ENCODE results near the gene MTFMT. TPM values are rescaled to one million over a fixed set of nuclear protein-coding genes. Genes with fewer than 3 reads are reported as not detected.

MTFMT gene
- total RNA-seq, 1 donor from 2014 or later, result 15.6 TPM

DNA sequence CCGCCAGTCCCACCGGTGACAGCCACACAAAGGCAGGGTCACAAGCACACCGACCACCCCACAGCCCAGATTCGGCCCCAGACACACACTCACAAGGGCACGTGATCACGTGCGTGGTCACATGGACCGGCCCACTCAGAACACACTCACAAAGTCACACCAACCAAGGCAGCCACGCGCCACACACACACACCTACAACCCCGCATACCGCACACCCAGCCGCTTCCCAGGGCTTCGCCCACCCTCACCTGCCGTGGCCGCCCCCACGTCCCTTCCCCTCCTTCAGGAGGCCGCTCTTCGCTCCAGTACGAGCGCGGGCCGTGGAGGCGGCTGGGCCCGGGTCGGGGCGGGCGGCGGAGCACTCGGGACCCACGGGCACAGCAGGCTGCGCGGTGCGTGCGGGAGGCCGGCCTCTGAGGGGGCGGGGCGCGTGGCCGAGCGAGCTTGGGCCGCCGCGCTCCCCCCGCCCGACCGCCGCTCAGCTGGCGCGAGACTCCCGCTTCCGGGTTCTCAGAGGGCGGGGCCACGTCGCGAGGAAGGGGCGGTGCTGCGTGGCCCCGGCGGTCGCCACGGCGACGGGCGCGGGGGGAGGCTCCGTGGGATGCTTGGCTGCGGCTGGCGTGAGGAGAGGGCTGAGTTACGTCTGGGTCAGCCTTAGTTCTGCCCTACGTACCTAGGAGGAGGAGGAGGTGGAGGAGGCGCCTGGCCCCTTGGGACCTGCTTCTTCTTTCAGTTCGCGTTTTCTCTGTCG lies 39.8 kb downstream of the MTFMT start, which contains the start of gene SPG21:
TSS of gene SPG21 (minus strand) at position 499 of the 752 bp plus-strand sequence. CDS start 6,345 bp downstream, outside the sequence.
- intact Hi-C loops (cut with micrococcal nuclease), result loop anchor here (1.0 to 5.0 kb wide), 4 partner anchors 39 to 164 kb away; partner anchors contain the start of genes MTFMT, PIF1 and PLEKHO2

DNA sequence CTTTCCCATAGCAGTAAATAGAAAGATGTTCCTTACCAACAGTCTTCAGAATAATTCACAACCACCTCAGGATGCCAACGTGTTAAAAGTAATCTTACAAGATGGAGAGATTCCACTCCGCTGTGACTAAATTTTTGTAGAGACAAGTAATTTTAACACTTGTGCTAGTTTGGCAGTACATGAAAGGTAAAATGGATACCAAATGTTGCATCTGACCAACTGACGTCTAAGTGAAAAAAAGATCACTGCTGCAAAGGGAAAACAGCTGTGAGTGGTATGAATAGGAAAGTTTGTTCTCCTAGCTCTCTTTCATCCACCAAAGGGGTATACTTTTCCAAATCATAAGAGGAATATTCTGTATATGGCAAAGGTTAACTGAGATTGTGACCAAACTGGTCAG lies 42.3 kb downstream of the MTFMT start:
- intact Hi-C loops (cut with micrococcal nuclease), result loop anchor here (5.0 kb wide), 1 partner anchor 145 kb away; the partner anchor contains the start of gene PLEKHO2

DNA sequence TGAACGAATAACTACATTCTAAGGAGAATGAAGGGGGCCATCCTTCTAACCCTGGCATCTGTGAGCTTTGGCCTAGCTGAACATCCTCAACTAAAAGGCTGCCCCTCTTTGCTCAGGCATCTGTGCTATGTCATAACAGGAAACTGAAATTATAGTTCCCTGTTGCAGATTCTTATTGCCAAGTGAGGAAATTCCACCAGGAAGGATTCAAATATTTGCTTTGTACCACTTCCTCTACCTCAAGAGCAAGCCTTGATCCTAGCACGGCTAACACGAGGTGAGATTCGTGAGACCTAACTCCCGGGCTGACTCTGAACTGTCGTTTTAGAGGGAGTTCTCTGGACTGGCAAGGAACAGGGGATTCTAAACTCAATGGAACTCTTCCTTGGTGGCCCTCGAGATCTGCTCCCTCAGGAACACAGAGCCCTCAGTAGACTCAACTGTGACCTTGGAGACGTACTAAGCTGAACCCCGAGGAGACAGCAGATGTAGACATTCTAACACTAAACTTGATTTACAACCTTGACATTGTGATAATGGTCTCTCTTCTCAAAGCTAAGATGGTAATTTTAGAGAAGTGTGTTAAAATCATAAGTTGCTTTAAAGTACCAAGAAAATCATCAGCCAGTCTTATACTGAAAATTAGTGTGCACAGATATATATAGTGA lies 43.9 kb downstream of the MTFMT start:
- intact Hi-C loops (cut with micrococcal nuclease), result loop anchor here (5.0 kb wide), 1 partner anchor 143 kb away; the partner anchor contains the start of gene PLEKHO2

DNA sequence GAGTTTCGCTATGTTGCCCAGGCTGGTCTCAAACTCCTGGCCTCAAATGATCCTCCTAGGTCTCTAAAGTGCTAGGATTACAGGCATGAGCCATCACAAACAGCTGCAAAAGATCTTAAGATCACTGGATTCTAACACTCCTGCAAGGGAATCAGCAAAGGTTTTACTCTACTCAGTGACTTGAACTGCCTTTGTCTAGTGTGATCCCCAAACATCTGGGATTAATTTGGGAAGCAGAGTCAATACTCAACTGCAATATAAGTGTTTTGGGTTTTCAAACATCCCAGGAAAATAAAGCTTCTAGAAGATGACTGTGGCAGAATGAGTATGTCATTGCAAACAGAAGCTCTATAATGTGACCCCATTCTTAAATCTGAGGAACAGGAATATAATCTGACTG lies 47.0 kb downstream of the MTFMT start:
- intact Hi-C loops (cut with micrococcal nuclease), result no loop called here

DNA sequence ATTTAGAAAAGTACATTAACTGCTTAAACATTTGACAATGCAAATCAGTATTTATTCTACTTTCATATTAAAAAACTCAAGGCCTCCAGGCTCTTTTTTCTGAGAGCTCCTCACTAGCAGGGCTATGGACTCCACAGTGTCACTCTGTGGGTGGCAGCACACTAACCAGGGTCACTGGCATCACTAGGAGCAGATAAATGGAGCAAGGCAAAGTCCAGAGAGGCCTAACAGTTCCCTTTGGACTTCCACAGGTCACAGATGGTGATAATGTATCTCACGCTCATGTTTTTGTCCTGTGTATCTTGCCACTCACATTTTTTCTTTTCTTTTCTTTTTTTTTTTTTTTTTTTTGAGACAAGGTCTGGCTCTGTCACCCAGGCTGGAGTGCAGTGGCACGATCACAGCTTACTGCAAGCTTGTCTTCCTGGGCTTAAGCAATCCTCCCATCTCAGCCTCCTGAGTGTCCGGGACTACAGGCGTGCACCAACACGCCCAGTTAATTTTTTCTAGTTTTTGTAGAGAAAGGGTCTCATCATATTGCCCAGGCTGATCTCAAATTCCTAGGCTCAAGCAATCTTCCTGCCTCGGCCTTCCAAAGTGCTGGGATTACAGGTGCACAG lies 47.5 kb downstream of the MTFMT start:
- intact Hi-C loops (cut with micrococcal nuclease), result no loop called here

DNA sequence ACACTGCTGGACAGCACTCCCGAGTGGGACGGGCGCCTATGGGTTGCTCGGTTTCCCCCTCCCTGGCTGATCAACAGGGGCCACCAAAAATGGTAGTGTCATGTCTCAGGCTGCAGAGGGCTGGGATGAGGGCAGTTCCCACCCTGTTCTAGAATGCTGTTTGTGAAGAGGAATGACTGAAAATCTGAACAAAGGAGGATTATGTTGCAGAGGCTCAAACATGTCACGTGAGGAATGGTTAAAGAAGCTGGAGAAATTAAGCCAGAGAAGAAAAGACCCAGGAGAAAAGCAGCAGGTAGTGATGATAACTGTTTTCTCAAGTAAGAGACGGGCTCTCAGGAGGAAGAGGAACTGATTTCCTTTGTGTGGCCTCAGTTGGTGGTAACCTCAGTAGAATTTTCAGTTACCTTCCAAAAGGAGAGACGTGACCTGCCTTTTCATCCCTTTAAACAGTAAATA lies 50.2 kb downstream of the MTFMT start:
- intact Hi-C loops (cut with micrococcal nuclease), result no loop called here

DNA sequence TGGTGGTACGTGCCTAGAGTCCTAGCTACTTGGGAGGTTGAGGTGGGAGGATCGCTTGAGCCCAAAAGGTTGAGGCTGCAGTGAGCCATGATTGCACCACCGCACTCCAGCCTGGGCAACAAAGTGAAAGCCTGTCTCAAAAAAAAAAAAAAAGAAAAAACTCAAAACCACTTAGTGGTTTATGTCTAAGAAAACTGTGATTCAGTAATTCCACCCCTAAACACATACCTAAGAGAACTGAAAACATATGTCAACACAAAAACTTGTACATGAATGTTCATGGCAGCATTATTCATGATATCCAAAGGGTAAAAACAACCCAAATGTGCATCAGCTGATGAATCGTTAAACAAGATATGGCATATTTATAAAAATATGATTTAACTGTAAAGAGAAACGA lies 54.0 kb downstream of the MTFMT start:
- intact Hi-C loops (cut with micrococcal nuclease), result no loop called here

DNA sequence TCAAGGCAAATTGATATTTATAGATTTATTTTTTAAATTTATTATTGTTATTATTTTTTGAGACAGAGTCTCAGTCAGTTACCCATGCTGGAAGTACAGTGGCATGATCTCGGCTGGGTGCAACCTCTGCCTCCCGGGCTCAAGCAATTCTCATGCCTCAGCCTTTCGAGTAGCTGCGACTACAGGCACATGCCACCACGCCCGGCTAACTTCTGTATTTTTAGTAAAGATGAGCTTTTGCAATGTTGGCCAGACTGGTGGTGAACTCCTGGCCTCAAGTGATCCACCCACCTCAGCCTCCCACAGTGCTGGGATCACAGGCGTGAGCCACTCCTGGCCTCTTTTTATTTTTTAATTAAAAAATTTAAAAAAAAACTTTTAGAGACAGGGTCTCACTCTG lies 58.7 kb downstream of the MTFMT start:
- intact Hi-C loops (cut with micrococcal nuclease), result no loop called here

DNA sequence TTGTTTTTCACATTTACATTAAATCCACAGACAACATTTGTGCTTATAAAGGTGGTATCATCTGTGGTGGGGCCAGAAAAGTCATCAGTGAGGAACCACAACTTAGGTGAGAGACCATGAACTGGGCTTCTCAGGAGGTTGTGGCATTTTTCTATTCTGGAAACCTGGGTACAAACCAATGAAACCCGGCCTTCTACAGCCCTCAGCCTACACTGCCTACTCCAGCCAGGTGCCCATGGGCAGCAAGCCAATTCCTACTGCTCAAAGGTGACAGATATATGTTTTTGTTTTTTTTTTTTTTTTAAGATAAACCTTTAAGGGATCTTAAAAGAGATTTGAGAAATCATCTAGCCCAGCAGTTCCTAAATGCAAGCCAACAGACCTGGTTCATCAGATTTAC lies 60.0 kb downstream of the MTFMT start:
- intact Hi-C loops (cut with micrococcal nuclease), result no loop called here

DNA sequence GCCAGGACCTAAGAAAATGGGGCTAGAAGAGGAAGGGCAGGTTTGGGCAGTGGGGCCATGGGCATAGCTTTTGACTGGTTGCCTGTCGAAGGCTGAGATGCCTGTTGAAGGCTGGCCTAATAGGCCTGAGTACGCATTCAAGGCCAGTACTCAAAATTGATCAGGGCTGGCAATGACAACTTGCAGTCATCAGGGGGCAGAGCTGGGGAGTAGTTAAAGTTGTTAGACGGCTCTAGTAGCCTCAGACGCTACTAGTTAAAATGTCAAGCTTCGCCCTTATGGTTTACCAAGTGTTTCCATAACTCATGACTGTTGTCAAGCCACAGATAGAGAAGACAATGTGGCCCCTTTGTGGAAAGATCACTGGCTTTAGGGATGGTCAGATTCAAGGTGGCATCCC lies 68.4 kb downstream of the MTFMT start:
- intact Hi-C loops (cut with micrococcal nuclease), result no loop called here

DNA sequence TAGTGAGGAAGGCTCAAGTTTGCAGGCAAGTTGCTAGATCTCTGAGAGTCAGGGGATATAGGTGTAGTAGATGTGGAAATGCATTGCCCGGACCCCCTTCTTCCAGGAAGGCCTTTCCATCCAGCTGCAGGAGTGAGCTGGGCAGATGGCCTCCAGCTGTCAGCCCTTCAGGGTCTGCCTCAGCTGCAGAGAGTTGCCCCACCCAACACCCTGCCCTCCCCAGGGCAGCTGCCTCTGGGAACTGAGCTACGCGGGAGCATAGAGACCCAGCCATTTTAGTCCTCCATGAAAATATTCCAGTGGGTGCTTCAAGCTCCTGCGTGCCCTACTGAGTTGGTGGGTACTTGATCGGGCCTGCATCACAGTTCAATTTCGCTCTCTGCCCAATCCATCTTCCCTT lies 69.3 kb downstream of the MTFMT start:
- intact Hi-C loops (cut with micrococcal nuclease), result no loop called here

DNA sequence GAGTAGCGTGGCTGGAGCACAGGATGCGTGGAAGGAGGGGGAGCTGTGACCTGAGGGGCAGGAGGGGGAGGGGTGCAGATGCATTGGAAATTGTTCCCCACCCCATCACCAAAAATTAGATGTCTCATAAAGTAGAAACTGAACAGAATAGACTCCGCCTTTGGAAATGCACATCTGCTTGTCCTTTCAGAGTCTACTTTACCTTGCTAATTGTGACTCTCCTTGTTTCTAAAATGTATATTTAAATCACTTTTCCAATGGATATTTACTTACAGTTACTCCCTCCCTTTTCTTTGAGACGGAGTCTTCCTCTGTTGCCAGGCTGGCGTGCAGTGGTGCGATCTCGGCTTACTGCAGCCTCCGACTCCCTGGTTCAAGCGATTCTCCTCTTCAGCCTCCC lies 70.3 kb downstream of the MTFMT start:
- intact Hi-C loops (cut with micrococcal nuclease), result no loop called here

DNA sequence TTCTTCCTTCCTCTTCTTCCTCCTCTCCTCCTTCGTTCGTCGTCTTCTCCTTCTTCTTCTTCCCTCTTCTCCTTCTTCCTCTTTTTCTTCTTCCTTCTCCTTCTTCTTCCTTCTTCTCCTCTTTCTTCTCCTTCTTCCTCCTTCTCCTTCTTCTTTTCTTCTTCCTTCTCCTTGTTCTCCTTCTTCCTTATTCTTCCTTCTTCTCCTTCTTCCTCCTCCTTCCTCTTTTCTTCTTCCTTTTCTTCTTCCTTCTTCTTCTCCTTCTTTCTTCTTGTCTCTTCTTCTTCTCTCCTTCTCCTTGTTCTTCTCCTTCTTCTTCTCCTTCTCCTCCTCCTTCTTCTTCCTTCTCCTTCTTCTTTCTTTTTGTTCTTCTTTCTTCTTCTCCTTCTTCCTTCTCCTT lies 75.0 kb downstream of the MTFMT start:
- intact Hi-C loops (cut with micrococcal nuclease), result no loop called here

DNA sequence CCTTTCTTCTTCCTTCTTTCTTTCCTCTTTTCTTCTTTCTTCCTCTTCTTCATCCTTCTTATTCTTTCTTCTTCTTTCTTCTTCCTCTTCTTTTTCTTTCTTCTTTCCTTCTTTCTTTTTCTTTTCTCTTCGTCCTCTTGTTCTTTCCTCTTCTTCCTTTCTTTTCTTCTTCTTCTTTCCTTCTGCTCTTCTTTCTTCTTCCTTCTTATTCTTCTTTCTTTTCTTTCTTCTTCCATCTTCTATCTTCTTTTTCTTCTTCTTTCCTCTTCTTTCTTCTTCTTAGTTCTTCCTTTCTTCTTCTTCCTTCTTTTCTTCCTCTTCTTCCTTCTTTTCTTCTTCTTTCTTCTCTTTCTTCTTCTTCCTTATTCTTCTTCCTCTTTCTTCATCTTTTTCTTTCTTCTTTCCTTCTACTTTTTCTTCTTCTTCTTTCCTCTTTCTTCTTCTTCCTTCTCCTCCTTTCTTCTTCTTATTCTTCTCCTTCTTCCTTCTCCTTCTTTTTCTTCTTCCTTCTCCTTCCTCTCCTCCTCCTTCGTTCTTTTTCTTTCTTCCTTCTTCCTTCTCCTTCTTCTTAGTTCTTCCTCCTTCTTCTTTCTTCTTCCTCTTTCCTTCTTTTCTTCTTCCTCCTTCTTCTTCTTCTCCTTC lies 77.5 kb downstream of the MTFMT start:
- intact Hi-C loops (cut with micrococcal nuclease), result no loop called here

Other genes starting within 250 kb of the MTFMT start
- gene PIF1, start 204.0 kb downstream of the MTFMT start, total RNA-seq, result 35.8 and 36.7 TPM in 2 replicates
- gene PLEKHO2, start 187.7 kb downstream of the MTFMT start, total RNA-seq, result 24.2 and 25.4 TPM in 2 replicates
- gene ANKDD1A, start 117.7 kb downstream of the MTFMT start, total RNA-seq, result 1.7 and 3.0 TPM in 2 replicates
- 58.5 and 58.7 TPM in 2 replicates for gene SPG21, start 39.7 kb downstream of the MTFMT start, total RNA-seq
- not detected in 2 replicates for gene SLC51B, start 15.7 kb upstream of the MTFMT start, total RNA-seq
- not detected in 2 replicates for gene RASL12, start 38.4 kb upstream of the MTFMT start, total RNA-seq
- gene KBTBD13, start 47.1 kb upstream of the MTFMT start, total RNA-seq, result not detected in 2 replicates
- 5.9 and 6.5 TPM in 2 replicates for gene UBAP1L, start 85.6 kb upstream of the MTFMT start, total RNA-seq
- 41.8 and 43.2 TPM in 2 replicates for gene PDCD7, start 104.2 kb upstream of the MTFMT start, total RNA-seq
- 42.0 and 44.3 TPM in 2 replicates for gene CLPX, start 155.7 kb upstream of the MTFMT start, total RNA-seq
- gene CILP, start 181.8 kb upstream of the MTFMT start, total RNA-seq, result 0.07 TPM in 2 replicates